Esophagus squamous epithelium (tissue), 4 donors: ENCODE results near the gene EDN3.

Source experiments
- CTCF ChIP-seq, 6 experiments: fragments of 450-650 bp in 4 of 6; fragments of 200-600 bp in 2 of 6; sonication (generic) in 2 of 6; IDR thresholded peaks; one replicate each; pipeline ENCODE4 v1.5.1; 2016 to 2019; ENCODE audit warnings: antibody characterized with exemption in 6 of 6, mild to moderate bottlenecking in 4 of 6, moderate library complexity in 4 of 6
- POLR2A ChIP-seq, 4 donors: fragments of 450-650 bp; IDR thresholded peaks; one replicate each; pipeline ENCODE4 v1.6.1; 2017; ENCODE audit warnings: antibody characterized with exemption in 4 of 4, mild to moderate bottlenecking in 4 of 4, moderate library complexity in 3 of 4

GRCh38 chr20:59336540-59336939, 36.1 kb downstream of the EDN3 start:
- TF ChIP-seq POLR2A (IDR thresholded peaks at IDR 0.05) (no peak), CTCF (IDR thresholded peaks at IDR 0.05) (no peak)
